EL (cell line): ENCODE measurements around the gene MORN4.
"Not testable (repeated sequence)": the region's sequence is repeated elsewhere in the genome, so short reads cannot be mapped to it uniquely, and the experiment has no call there.

Experiments
- DNase-seq: peaks from one replicate; pipeline ENCODE4 v3.0.0-alpha.2; 2016

The MORN4 gene

GRCh38 chr10:97596101-97597082, 36.9 kb downstream of the MORN4 start:
- peak; percentile 87 for DNase-seq

- no peak for DNase-seq
Observed at GRCh38 chr10:97593421-97593820, 39.9 kb downstream of the MORN4 start.

GRCh38 chr10:97590748-97591495, 42.4 kb downstream of the MORN4 start:
- DNase-seq: no peak

GRCh38 chr10:97590082-97590747, 43.1 kb downstream of the MORN4 start:
- no peak for DNase-seq

GRCh38 chr10:97589479-97589878, 43.8 kb downstream of the MORN4 start, which contains the start of gene C10orf62:
Gene C10orf62 (plus strand): TSS chr10:97589721. CDS start chr10:97589898, 177 bp downstream.
- DNase-seq: no peak

- DNase-seq: no peak
Observed at GRCh38 chr10:97587183-97587582, 46.1 kb downstream of the MORN4 start.

- DNase-seq: no peak
Observed at GRCh38 chr10:97585439-97585811, 47.9 kb downstream of the MORN4 start.

- no peak for DNase-seq
Observed at GRCh38 chr10:97584798-97585438, 48.4 kb downstream of the MORN4 start.

- peak; percentile 55 for DNase-seq
Observed at GRCh38 chr10:97584060-97584797, 49.1 kb downstream of the MORN4 start, which contains the start of gene HOGA1. Gene HOGA1 (plus strand): TSS chr10:97584389. CDS start chr10:97584704, 315 bp downstream.

- no peak for DNase-seq
Observed at GRCh38 chr10:97583476-97583875, 49.8 kb downstream of the MORN4 start.

GRCh38 chr10:97582169-97582568, 51.1 kb downstream of the MORN4 start:
- no peak for DNase-seq

GRCh38 chr10:97580421-97581367, 52.6 kb downstream of the MORN4 start:
- no peak for DNase-seq

GRCh38 chr10:97578171-97578844, 55.0 kb downstream of the MORN4 start:
- DNase-seq: no peak

- DNase-seq: no peak
Observed at GRCh38 chr10:97577701-97578100, 55.6 kb downstream of the MORN4 start.

GRCh38 chr10:97576487-97576886, 56.8 kb downstream of the MORN4 start:
- DNase-seq: not testable (repeated sequence)

GRCh38 chr10:97575127-97575668, 58.1 kb downstream of the MORN4 start:
- peak; percentile 71 for DNase-seq

- DNase-seq: peak; percentile 97
Observed at GRCh38 chr10:97574374-97575126, 58.8 kb downstream of the MORN4 start.

- no peak for DNase-seq
Observed at GRCh38 chr10:97573672-97574071, 59.6 kb downstream of the MORN4 start.

- DNase-seq: peak; percentile 58
Observed at GRCh38 chr10:97573021-97573420, 60.3 kb downstream of the MORN4 start.
